ENCODE measurements around the gene CYTH2. TPM values are rescaled to one million over a fixed set of nuclear protein-coding genes. Genes with fewer than 3 reads are reported as not detected.

The CYTH2 gene
- total RNA-seq, 4 donors from 2014 or later = 91.6 to 232 (median 139) TPM

GRCh38 chr19:48443731-48444128 is 25.4 kb upstream of the CYTH2 start:
- no peak for DNase-seq
- Histone ChIP-seq H3K36me3 (peaks cover 9 to 10% of the 10 kb centered on the region in 2 donors), H3K27ac (no peak overlapping the region), H3K4me3 (replicated peaks in 1 of 3) (peak overlapping the region in 2 of 3 donors; percentile 30 to 37), H3K4me1 (peaks cover 19 to 20% of the 10 kb centered on the region in 2 donors), H3K27me3 (no peaks in the 10 kb centered on the region), H3K9me3 (no peaks in the 10 kb centered on the region)
- intact Hi-C loops (cut with DNase I) = loop anchor here (10.0 kb wide), 1 partner anchor 49 kb away; the partner anchor contains the start of genes GRIN2D and KDELR1
- TF ChIP-seq POLR2A (IDR thresholded peaks at IDR 0.05) (no peak), CTCF (IDR thresholded peaks at IDR 0.05) (no peak)
- 6 to 21% methylated on average over 6 to 14 of the region's 45 CpGs for WGBS, 2 donors

- H3K27me3 ChIP-seq = no peaks in the 10 kb centered on the region
Measured at GRCh38 chr19:48444129-48444935, 24.8 kb upstream of the CYTH2 start.

GRCh38 chr19:48444936-48445200 is 24.3 kb upstream of the CYTH2 start:
- no peaks in the 10 kb centered on the region for H3K9me3 ChIP-seq
- peak overlapping the region in 2 of 3 donors; percentile 16 to 30 for H3K4me3 ChIP-seq (replicated peaks in 1 of 3)
- H3K4me1 ChIP-seq = peaks cover 19 to 20% of the 10 kb centered on the region in 2 donors
- 31 to 32% methylated on average over 3 of the region's 3 CpGs for WGBS, 2 donors
- intact Hi-C loops (cut with DNase I) = loop anchor here (10.0 kb wide), 1 partner anchor 50 kb away; the partner anchor contains the start of genes GRIN2D and KDELR1
- DNase-seq = no peak
- peaks cover 13 to 16% of the 10 kb centered on the region in 2 donors for H3K36me3 ChIP-seq
- peak overlapping the region; percentile 72 to 89 (median 82) for H3K27ac ChIP-seq
- no peaks in the 10 kb centered on the region for H3K27me3 ChIP-seq
- no peak for TF ChIP-seq POLR2A (IDR thresholded peaks at IDR 0.05)
- no peak for TF ChIP-seq CTCF (IDR thresholded peaks at IDR 0.05)

More at GRCh38 chr19:48444129-48444935, 24.8 kb upstream of the CYTH2 start:
- DNase-seq = no peak
- 13 to 20% methylated on average over 29 to 38 of the region's 38 CpGs for WGBS, 2 donors
- Histone ChIP-seq H3K4me1 (peaks cover 19 to 20% of the 10 kb centered on the region in 2 donors), H3K36me3 (peaks cover 10 to 12% of the 10 kb centered on the region in 2 donors), H3K4me3 (replicated peaks in 1 of 3) (peak overlapping the region in 2 of 3 donors; percentile 30 to 37), H3K27ac (peak overlapping the region in 2 of 3 donors; percentile 82 to 89), H3K9me3 (no peaks in the 10 kb centered on the region)
- no peak for TF ChIP-seq CTCF (IDR thresholded peaks at IDR 0.05)
- no peak for TF ChIP-seq POLR2A (IDR thresholded peaks at IDR 0.05)
- intact Hi-C loops (cut with DNase I) = loop anchor here (10.0 kb wide), 1 partner anchor 50 kb away; the partner anchor contains the start of genes GRIN2D and KDELR1

- 3 to 7% methylated on average over 6 of the region's 6 CpGs for WGBS, 2 donors
- DNase-seq = peak; percentile 32 to 38
Measured at GRCh38 chr19:48445256-48445605, 23.9 kb upstream of the CYTH2 start.

More at GRCh38 chr19:48445256-48445605, 23.9 kb upstream of the CYTH2 start:
- peaks cover 16 to 20% of the 10 kb centered on the region in 2 donors for H3K36me3 ChIP-seq
- TF ChIP-seq POLR2A (IDR thresholded peaks at IDR 0.05) (no peak), CTCF (IDR thresholded peaks at IDR 0.05) (peak in 4 of 6 experiments; percentile 41 to 62 (median 50))
- H3K27me3 ChIP-seq = no peaks in the 10 kb centered on the region
- H3K4me1 ChIP-seq = peaks cover 19 to 20% of the 10 kb centered on the region in 2 donors
- peak overlapping the region; percentile 72 to 89 (median 82) for H3K27ac ChIP-seq
- peak overlapping the region; percentile 16 to 67 (median 50) for H3K4me3 ChIP-seq (replicated peaks in 1 of 3)
- H3K9me3 ChIP-seq = no peaks in the 10 kb centered on the region
- intact Hi-C loops (cut with DNase I) = loop anchor here (10.0 kb wide), 1 partner anchor 50 kb away; the partner anchor contains the start of genes GRIN2D and KDELR1
